B cell (primary cell): Measurements from ENCODE around the gene SSC5D. TPM values are rescaled to one million over a fixed set of nuclear protein-coding genes. Genes with fewer than 3 reads are reported as not detected.

Experiments
- ATAC-seq: fragments of 200-7000 bp; cut with Tn5 transposase; one replicate; pipeline ENCODE4 v1.10.0; 2021; ENCODE audit warnings: low read depth, mild to moderate bottlenecking, moderate number of reproducible peaks, moderate library complexity
- CTCF ChIA-PET: fragments of 350-600 bp; sonication (Branson Sonifier 250); formaldehyde crosslinking; loops from one replicate; lab custom pipeline; 2021; ENCODE audit warnings: antibody characterized with exemption, inconsistent platforms; lab: Charles Lee
- POLR2A ChIA-PET: fragments of 350-600 bp; sonication (Branson Sonifier 250); formaldehyde crosslinking; loops from one replicate; lab custom pipeline; 2021; ENCODE audit warnings: antibody characterized with exemption; lab: Charles Lee
- DNase-seq: peaks from one replicate; pipeline ENCODE4 v3.0.0; 2013
- H2AFZ ChIP-seq: 2 replicates; pipeline ENCODE4 v1.6.1; 2012; ENCODE audit warnings: mild to moderate bottlenecking, low read depth, low read length; ENCODE audit not compliant: insufficient read depth, poor library complexity, severe bottlenecking
- H3K27ac ChIP-seq, 2 donors: 1 replicate in 1 of 2; 2 replicates in 1 of 2; pipeline ENCODE4 v1.5.1; 2012 to 2013; ENCODE audit warnings: low read length in 2 of 2, mild to moderate bottlenecking in 2 of 2, moderate library complexity in 1 of 2
- H3K27me3 ChIP-seq, 4 experiments: fragments of 200-600 bp in 1 of 4; sonication (generic) in 1 of 4; replicated peaks in 1 of 4; 1 replicate in 2 of 4; 2 replicates in 2 of 4; pipeline versions ENCODE4 v1.6.1 to v1.7.0; 2013 to 2016; ENCODE audit warnings: low read length in 3 of 4, mild to moderate bottlenecking in 2 of 4, mixed read lengths in 1 of 4, moderate library complexity in 1 of 4; ENCODE audit not compliant: insufficient read depth in 4 of 4, control insufficient read depth in 3 of 4; ENCODE audit errors: control extremely low read depth in 1 of 4
- H3K36me3 ChIP-seq, 2 experiments: replicated peaks in 1 of 2; 1 replicate in 1 of 2; 2 replicates in 1 of 2; pipeline versions ENCODE4 v1.6.1 to v1.7.1; 2013; ENCODE audit warnings: low read length in 1 of 2; ENCODE audit not compliant: insufficient read depth in 2 of 2, control insufficient read depth in 1 of 2; ENCODE audit errors: control extremely low read depth in 1 of 2, extremely low read depth in 1 of 2
- H3K4me1 ChIP-seq, 2 donors: fragments of 200-600 bp in 1 of 2; sonication (generic) in 1 of 2; 1 replicate in 1 of 2; 2 replicates in 1 of 2; pipeline versions ENCODE4 v1.5.1 to v1.6.1; 2013 to 2017; ENCODE audit warnings: low read length in 2 of 2; ENCODE audit not compliant: control insufficient read depth in 2 of 2, insufficient read depth in 2 of 2
- H3K4me2 ChIP-seq: replicated peaks from 2 replicates; pipeline ENCODE3; 2012; ENCODE audit warnings: mild to moderate bottlenecking, low read depth, low read length; ENCODE audit not compliant: poor library complexity, severe bottlenecking
- H3K4me3 ChIP-seq, 5 experiments: fragments of 200-600 bp in 1 of 5; sonication (generic) in 1 of 5; 1 replicate in 3 of 5; 2 replicates in 2 of 5; pipeline versions ENCODE4 v1.5.1 to v1.7.0; 2011 to 2016; ENCODE audit warnings: low read length in 4 of 5, mild to moderate bottlenecking in 4 of 5, low read depth in 2 of 5, control low read depth in 1 of 5, moderate library complexity in 1 of 5; ENCODE audit not compliant: insufficient read depth in 1 of 5; ENCODE audit errors: control extremely low read depth in 1 of 5, extremely low read depth in 1 of 5
- H3K79me2 ChIP-seq: fragments of 200-600 bp; sonication (generic); one replicate; pipeline ENCODE4 v1.6.0; 2016; ENCODE audit warnings: low read length; ENCODE audit not compliant: control insufficient read depth, insufficient read depth
- H3K9ac ChIP-seq: fragments of 200-600 bp; sonication (generic); 2 replicates; pipeline ENCODE4 v1.6.1; 2017; ENCODE audit warnings: mild to moderate bottlenecking, low read length, moderate library complexity
- H3K9me3 ChIP-seq, 3 donors: one replicate each; pipeline versions ENCODE4 v1.6.1 to v1.7.1; 2013; ENCODE audit warnings: low read length in 2 of 3; ENCODE audit not compliant: control insufficient read depth in 2 of 3, insufficient read depth in 1 of 3; ENCODE audit errors: control extremely low read depth in 1 of 3
- H4K20me1 ChIP-seq: 2 replicates; pipeline ENCODE4 v1.6.0; 2012; ENCODE audit warnings: mild to moderate bottlenecking, low read length; ENCODE audit not compliant: insufficient read depth, control insufficient read depth, poor library complexity, severe bottlenecking
- H3K27ac Mint-ChIP-seq: one replicate; pipeline ENCODE4 v1.8.0; 2021; ENCODE audit warnings: mixed read lengths
- H3K27me3 Mint-ChIP-seq: one replicate; pipeline ENCODE4 v1.8.0; 2021; ENCODE audit warnings: mixed read lengths
- H3K4me1 Mint-ChIP-seq: one replicate; pipeline ENCODE4 v1.8.0; 2021; ENCODE audit warnings: mixed read lengths
- H3K4me3 Mint-ChIP-seq: one replicate; pipeline ENCODE4 v1.8.0; 2021; ENCODE audit warnings: mixed read lengths
- H3K9me3 Mint-ChIP-seq: one replicate; pipeline ENCODE4 v1.8.0; 2022; ENCODE audit warnings: mixed read lengths; ENCODE audit not compliant: insufficient read depth
- EZH2 ChIP-seq: IDR thresholded peaks from 2 replicates; pipeline ENCODE4 v1.6.1; 2012; ENCODE audit warnings: borderline replicate concordance, low read depth, mild to moderate bottlenecking, moderate library complexity, low read length; ENCODE audit not compliant: insufficient read depth, poor library complexity, severe bottlenecking
- WGBS: methylation state at CpG from one replicate; pipeline ENCODE4 v1.1.5; 2013; ENCODE audit warnings: missing lambda C conversion rate; ENCODE audit not compliant: insufficient coverage; 5-methylcytosine and 5-hydroxymethylcytosine counted together
- intact Hi-C: fragments of 100-400 bp; cut with micrococcal nuclease; formaldehyde crosslinking; loops from one replicate; pipeline ENCODE4 v1.10.0; 2022
- polyA plus RNA-seq: library from polyadenylated mRNA; depleted of rRNA; stranded (reverse); fragments of >200 nt; gene quantifications from 2 replicates; pipeline ENCODE4 v1.2.3, GENCODE V29; 2012
- total RNA-seq, 2 donors: library from RNA; stranded (reverse); fragments of 120-200 nt in 1 of 2; gene quantifications; 1 replicate in 1 of 2; 2 replicates in 1 of 2; pipeline versions ENCODE4 v1.2.3 to v1.2.4, GENCODE V29; 2013 to 2022
- TF ChIP-seq, protein P1 (sequence below): fragments of 200-600 bp; IDR thresholded peaks from one replicate; pipeline ENCODE4 v1.8.0; 2022; ENCODE audit warnings: antibody characterized with exemption, mild to moderate bottlenecking

Gene SSC5D
- total and polyA plus RNA-seq, 2 donors (not counting 1 experiment from before 2014, with no cell fraction given) = 0.22 to 0.44 TPM

- Mint-ChIP-seq H3K27me3 (peaks cover 15% of the 10 kb centered on the region), H3K4me3 (no peak overlapping the region), H3K27ac (no peak overlapping the region), H3K4me1 (no peaks in the 10 kb centered on the region), H3K9me3 (no peaks in the 10 kb centered on the region)
- intact Hi-C loops = no loop called here
- H3K4me1 ChIP-seq = no peaks in the 10 kb centered on the region
- no peaks in the 10 kb centered on the region for H4K20me1 ChIP-seq
- TF ChIP-seq, protein P1, sequence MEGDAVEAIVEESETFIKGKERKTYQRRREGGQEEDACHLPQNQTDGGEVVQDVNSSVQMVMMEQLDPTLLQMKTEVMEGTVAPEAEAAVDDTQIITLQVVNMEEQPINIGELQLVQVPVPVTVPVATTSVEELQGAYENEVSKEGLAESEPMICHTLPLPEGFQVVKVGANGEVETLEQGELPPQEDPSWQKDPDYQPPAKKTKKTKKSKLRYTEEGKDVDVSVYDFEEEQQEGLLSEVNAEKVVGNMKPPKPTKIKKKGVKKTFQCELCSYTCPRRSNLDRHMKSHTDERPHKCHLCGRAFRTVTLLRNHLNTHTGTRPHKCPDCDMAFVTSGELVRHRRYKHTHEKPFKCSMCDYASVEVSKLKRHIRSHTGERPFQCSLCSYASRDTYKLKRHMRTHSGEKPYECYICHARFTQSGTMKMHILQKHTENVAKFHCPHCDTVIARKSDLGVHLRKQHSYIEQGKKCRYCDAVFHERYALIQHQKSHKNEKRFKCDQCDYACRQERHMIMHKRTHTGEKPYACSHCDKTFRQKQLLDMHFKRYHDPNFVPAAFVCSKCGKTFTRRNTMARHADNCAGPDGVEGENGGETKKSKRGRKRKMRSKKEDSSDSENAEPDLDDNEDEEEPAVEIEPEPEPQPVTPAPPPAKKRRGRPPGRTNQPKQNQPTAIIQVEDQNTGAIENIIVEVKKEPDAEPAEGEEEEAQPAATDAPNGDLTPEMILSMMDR = no peak
- no peak for TF ChIP-seq EZH2
- DNase-seq (no peak), ATAC-seq (no peak)
- no peak overlapping the region for H2AFZ ChIP-seq
- peaks cover 0 to 14% (median 3%) of the 10 kb centered on the region in 4 experiments for H3K27me3 ChIP-seq
- no peaks in the 10 kb centered on the region for H3K36me3 ChIP-seq
- H3K4me3 ChIP-seq = no peak overlapping the region
- H3K9ac ChIP-seq = no peak overlapping the region
- H3K27ac ChIP-seq = no peak overlapping the region
- no peaks in the 10 kb centered on the region for H3K79me2 ChIP-seq
- POLR2A ChIA-PET = no interaction called here
- peaks cover 2 to 14% (median 4%) of the 10 kb centered on the region in 3 donors for H3K9me3 ChIP-seq
- CTCF ChIA-PET = no interaction called here
- 90% methylated on average over 12 of the region's 12 CpGs for WGBS
- no peak overlapping the region for H3K4me2 ChIP-seq
Measured at GRCh38 chr19:55563261-55563690, 75.0 kb downstream of the SSC5D start.

DNA sequence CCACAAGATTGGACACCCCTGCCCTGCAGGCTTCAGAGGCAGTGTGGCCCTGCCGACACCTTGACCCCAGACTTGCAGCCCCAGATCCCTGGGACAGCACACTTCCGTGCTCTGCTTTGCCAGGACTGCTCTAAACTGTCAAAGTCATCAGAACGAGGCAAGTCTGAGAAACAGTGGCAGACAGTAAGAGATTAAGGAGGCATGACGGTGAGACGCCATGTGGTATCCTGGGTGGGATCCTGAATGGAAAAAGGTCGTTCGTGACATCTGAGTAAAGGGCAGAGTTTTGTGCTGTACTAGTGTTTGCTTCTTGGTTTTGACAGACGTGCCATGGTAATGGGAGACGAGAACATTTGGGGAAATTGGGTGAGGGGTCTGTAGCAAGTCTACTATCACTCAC is 78.6 kb downstream of the SSC5D start:
- no peak overlapping the region for H3K27ac ChIP-seq
- H3K4me3 Mint-ChIP-seq = no peak overlapping the region
- H3K9ac ChIP-seq = no peak overlapping the region
- H3K4me3 ChIP-seq = no peak overlapping the region
- H3K4me2 ChIP-seq = no peak overlapping the region
- CTCF ChIA-PET = interaction anchor here (0.8 kb wide), 1 partner anchor 65 kb away, joined by 3 read pairs; no protein-coding TSS in a partner anchor
- ATAC-seq = no peak
- peaks cover 0 to 5% (median 0%) of the 10 kb centered on the region in 3 donors for H3K9me3 ChIP-seq
- no peak for DNase-seq
- intact Hi-C loops = no loop called here
- H3K36me3 ChIP-seq = no peaks in the 10 kb centered on the region
- peaks cover 15% of the 10 kb centered on the region for H3K27me3 Mint-ChIP-seq
- H3K27me3 ChIP-seq = peaks cover 0 to 16% (median 0%) of the 10 kb centered on the region in 4 experiments
- H4K20me1 ChIP-seq = no peaks in the 10 kb centered on the region
- no peak overlapping the region for H2AFZ ChIP-seq
- no peak overlapping the region for H3K27ac Mint-ChIP-seq
- no peaks in the 10 kb centered on the region for H3K9me3 Mint-ChIP-seq
- H3K4me1 Mint-ChIP-seq = no peaks in the 10 kb centered on the region
- POLR2A ChIA-PET = no interaction called here
- WGBS = 66% methylated on average over 7 of the region's 9 CpGs
- no peak for TF ChIP-seq EZH2
- TF ChIP-seq, protein P1 = no peak
- no peaks in the 10 kb centered on the region for H3K79me2 ChIP-seq
- H3K4me1 ChIP-seq = no peaks in the 10 kb centered on the region
